HG03571 (cell line): ENCODE measurements around the gene TBCD.

Experiments
- ATAC-seq: cut with Tn5 transposase; IDR thresholded peaks from one replicate; pipeline ENCODE4 v1.9.1; 2021; ENCODE audit not compliant: unreplicated experiment

TBCD gene

GRCh38 chr17:82751571-82752370 lies at the start of gene TBCD:
Gene TBCD, plus strand, starts transcription at chr17:82752065. Its CDS starts 129 bp downstream, at chr17:82752194.
- peak; percentile 55 for ATAC-seq

GRCh38 chr17:82702231-82702927 lies 49.5 kb upstream of the TBCD start:
- ATAC-seq: no peak

GRCh38 chr17:82703036-82703745 lies 48.7 kb upstream of the TBCD start:
- no peak for ATAC-seq

DNA sequence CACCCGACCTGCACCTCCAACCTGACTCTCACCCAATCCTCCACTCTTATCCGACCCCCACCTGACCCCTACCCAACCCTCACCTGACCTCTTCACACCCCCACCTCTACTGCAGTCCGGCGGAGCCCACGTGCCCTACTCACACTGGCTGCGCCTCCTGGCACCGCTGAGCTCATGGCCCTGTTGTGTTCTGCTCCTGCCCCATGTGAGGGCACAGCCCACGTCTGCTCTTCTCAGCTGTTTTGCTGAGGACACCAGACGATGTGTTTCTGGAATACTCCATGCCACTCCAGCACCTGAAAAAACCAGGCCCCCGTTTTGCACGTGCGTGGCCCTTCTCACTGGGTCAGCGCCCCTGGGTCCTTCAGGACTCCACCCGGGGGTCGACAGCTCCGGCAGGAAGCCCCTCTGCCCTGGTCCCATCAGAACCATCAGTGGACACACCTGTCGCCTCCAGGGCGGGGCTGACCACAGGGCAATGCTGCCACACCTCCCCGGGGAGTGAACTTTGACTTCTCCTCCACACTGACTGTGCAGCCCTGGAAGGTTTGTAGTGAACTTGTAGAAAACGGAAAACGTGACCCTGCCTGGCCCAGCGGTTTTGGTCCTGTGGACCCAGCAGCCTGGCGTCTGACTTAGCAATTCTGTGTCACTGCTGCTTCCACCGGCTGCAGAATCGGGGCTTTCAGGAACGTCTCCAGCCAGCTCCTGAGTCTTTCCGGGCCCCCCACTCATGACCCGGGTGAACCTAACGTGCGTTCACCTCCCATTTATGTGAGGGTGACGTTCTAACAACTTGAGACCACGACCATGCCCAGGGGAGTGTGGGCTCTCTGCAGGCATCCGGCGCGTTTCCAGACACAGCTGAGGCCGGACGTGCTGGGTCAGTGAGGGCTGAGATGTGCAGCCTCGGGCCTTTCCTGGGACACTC lies 47.7 kb upstream of the TBCD start:
- ATAC-seq: no peak

DNA sequence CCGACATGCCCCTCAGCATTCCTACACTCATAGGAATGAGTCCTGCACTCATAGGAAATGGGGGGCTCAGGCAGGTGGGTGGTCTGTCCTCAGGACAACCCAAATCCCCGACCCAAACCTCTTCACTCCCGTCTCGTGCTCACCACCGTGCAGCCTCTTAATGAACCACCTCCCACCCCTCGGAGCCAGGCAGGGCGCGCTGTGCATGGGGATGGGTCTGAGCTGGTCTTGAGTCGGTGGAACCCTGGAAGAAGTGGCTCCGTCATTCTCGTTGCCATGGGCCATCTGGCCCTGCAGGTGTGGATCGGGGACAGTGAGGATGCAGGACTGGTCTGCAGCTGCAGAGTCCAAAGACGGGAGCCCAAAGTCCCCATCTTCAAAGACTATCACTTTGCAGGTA lies 47.0 kb upstream of the TBCD start:
- no peak for ATAC-seq

DNA sequence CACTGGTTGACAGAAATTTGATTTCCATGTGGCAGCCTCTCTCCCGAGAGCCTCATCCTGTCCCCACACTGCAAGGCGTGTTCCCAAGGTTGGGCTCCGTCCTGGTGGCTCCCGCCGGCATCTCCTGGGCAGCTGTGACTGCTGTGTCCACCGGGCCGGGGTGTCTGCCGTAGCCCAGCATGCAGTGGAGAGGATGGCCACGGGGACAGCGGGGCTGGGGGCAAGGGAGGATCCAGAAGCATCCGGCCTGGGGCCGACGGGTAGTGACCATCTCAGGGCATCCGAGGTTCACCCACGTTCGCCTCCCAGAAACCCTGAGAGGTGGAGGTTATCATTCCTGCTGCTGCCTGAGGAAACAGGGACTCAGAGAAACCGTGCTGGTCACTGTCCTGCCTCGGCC lies 46.1 kb upstream of the TBCD start:
- no peak for ATAC-seq

DNA sequence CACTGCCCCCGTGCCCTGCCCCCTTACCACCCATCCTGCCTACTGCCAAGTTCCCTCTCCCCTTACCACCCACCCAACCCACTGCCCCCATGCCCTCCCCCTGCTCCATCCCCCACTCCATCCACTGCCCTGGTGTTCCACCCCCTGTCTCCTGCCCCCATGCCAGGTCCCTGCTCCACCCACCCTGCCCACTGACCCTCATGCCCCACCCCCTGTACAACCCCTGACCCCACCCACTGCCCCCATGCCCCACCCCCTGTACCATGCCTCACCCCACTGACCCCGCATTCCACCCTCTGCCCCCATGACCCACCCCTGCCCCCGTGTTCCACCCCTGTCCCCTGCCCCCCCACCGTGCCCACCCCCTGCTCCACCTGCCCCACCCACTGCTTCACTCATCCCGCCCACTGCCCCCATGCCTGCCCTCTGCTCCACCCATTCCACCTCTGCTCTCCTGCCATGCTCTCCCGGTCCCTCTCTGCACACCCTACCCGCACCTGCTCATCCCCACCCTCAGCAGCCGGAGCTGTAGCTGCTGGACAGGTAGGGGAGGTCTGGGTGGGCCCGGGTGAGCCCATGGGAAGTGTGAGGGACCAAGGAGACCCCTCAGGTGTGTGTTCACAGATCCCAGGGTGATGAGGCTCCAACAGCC lies 42.7 kb upstream of the TBCD start:
- ATAC-seq: no peak

GRCh38 chr17:82709676-82710498 lies 42.0 kb upstream of the TBCD start:
- no peak for ATAC-seq

GRCh38 chr17:82710499-82711232 lies 41.2 kb upstream of the TBCD start:
- ATAC-seq: no peak

DNA sequence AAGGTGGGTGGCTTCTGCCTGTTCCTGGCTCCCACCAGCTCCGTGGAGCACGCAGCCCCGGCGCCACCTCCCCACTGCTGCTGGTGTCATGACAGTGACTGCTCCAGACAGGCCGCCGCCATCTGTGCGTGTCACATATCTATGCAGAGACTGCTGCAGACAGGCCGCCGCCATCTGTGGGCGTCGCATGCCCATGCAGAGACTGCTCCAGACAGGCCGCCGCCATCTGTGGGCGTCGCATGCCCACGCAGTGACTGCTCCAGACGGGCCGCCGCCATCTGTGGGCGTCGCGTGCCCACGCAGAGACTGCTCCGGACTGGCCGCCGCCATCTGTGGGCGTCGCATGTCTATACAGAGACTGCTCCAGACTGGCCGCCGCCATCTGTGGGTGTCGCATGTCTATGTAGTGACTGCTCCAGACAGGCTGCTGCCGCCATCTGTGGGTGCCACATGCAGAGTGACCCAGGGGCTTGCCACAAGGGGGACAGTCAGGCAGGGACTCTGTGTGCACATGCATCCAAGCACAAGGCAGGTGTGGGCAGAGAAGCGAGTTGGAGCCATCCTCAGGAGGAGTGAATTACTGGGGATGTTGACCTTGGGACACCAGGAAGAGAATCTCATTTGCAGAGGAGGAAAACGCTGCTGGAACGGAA lies 38.7 kb upstream of the TBCD start:
- no peak for ATAC-seq

GRCh38 chr17:82716203-82717010 lies 35.5 kb upstream of the TBCD start, which contains the start of gene FN3KRP:
Gene FN3KRP, plus strand, starts transcription at chr17:82716706. Its CDS starts 50 bp downstream, at chr17:82716756.
- peak; percentile 48 for ATAC-seq

GRCh38 chr17:82718986-82719685 lies 32.7 kb upstream of the TBCD start:
- no peak for ATAC-seq

DNA sequence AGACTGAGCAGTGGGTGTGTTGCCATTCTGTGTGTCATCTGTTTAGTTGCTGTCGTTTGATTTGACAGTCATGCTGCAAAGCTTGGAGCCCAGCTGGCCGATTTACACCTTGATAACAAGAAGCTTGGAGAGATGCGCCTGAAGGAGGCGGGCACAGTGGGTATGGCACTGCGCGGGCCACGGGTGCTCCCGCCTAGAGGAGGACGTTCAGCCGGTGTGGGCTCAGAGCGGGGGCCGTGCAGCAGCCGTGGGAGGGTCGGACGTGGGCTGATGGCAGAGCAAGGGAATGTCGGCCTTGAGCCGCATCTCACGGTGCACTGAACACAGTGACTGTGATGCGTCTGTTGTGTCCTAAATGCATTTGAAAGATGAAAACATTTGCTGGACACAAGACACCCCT lies 31.7 kb upstream of the TBCD start:
- ATAC-seq: no peak

DNA sequence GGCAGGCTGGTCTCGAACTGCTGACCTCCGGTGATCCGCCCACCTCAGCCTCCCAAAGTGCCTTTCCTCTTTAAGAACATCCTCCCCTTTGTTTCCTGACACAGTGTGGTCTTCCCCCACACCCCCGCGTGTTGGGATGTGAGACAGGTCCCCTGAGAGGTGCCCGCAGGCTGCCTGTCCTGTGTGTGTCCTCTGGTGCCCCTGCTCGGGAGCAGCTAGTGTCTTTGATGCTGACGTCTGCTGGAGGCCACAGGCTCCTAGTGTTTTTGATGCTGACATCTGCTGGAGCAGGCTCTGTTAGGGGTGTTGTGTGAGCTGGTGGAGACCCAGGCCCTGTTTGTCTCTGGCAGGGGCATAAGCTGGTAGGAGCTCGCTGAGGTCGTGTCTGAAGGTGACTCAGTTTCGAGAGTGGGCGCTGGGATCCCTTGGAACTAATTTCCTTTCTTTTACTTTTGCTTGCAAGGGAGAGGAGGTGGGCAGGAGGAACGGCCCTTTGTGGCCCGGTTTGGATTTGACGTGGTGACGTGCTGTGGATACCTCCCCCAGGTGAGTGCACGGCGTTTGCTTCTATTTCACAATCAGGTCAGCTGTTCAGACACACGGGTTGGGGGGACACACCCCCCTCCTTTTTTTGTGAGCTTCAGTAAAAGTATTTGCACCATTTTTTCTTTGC lies 29.4 kb upstream of the TBCD start:
- no peak for ATAC-seq

GRCh38 chr17:82723169-82723807 lies 28.6 kb upstream of the TBCD start:
- no peak for ATAC-seq

DNA sequence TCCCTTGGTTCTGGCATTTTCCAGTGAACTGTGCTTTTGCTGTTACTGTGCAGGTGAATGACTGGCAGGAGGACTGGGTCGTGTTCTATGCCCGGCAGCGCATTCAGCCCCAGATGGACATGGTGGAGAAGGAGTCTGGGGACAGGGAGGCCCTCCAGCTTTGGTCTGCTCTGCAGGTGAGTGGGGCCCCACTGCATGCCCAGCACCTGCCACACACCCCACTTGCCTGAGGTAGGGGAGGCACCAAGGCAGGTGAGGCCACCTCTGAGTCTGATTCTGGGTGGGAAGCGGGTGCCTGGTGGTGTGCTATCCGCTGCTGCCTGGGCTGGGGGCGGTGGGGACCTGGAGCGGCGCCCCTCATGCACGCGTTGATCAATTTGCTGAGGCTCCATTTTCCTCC lies 25.4 kb upstream of the TBCD start:
- ATAC-seq: no peak
